ENCODE measurements around the gene PHF19. TPM values are rescaled to one million over a fixed set of nuclear protein-coding genes. Genes with fewer than 3 reads are reported as not detected.

Gene PHF19
- total RNA-seq: 10 to 100 TPM in 2 of 4 donors, 1 to 10 TPM in 2; 9.2 to 12.5 (median 10.8) TPM

- in situ Hi-C loops (cut with MboI; ENCODE audit: low sequenced_read_pairs in 4 of 4) (loop anchor here in 3 of 4 donors (10.0 kb wide), 1 partner anchor 58 kb away; no protein-coding TSS in a partner anchor), intact Hi-C loops (cut with DNase I; ENCODE audit: low total_unique reads) (loop anchor here (2.0 kb wide), 1 partner anchor 60 kb away; no protein-coding TSS in a partner anchor)
- DNase-seq: no peak
Observed at GRCh38 chr9:120876842-120877240, at the start of gene PHF19. PHF19 (minus strand) TSS chr9:120877188; CDS start chr9:120874741, 2,447 bp downstream.

GRCh38 chr9:120926397-120926928, 49.5 kb upstream of the PHF19 start, which contains the start of gene TRAF1:
TRAF1 (minus strand) TSS chr9:120926796; CDS start chr9:120926075, 721 bp downstream.
- ATAC-seq (no peak), DNase-seq (no peak)
- H3K9me3 ChIP-seq: no peaks in the 10 kb centered on the region
- TF ChIP-seq, protein P1, sequence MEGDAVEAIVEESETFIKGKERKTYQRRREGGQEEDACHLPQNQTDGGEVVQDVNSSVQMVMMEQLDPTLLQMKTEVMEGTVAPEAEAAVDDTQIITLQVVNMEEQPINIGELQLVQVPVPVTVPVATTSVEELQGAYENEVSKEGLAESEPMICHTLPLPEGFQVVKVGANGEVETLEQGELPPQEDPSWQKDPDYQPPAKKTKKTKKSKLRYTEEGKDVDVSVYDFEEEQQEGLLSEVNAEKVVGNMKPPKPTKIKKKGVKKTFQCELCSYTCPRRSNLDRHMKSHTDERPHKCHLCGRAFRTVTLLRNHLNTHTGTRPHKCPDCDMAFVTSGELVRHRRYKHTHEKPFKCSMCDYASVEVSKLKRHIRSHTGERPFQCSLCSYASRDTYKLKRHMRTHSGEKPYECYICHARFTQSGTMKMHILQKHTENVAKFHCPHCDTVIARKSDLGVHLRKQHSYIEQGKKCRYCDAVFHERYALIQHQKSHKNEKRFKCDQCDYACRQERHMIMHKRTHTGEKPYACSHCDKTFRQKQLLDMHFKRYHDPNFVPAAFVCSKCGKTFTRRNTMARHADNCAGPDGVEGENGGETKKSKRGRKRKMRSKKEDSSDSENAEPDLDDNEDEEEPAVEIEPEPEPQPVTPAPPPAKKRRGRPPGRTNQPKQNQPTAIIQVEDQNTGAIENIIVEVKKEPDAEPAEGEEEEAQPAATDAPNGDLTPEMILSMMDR (IDR thresholded peaks at IDR 0.05 in 4 of 5, conservative IDR thresholded peaks at IDR 0.05 in 1 of 5): no peak
- TF ChIP-seq POLR2A (IDR thresholded peaks at IDR 0.05): no peak
- intact Hi-C loops (cut with DNase I; ENCODE audit: low total_unique reads): no loop called here
- in situ Hi-C loops (cut with MboI; ENCODE audit: low sequenced_read_pairs in 4 of 4): loop anchor here in 2 of 4 donors (25.0 kb wide), 1 partner anchor 164 kb away; no protein-coding TSS in a partner anchor
- H3K27ac ChIP-seq: peak within 1 kb of the TSS in 1 of 4 donors; percentile 15
- H3K4me3 ChIP-seq: no peak within 1 kb of the TSS
- H3K4me1 ChIP-seq: peaks cover 10% of the 10 kb centered on the region in 2 donors
- no peaks in the 10 kb centered on the region for H3K36me3 ChIP-seq
- no peaks in the 10 kb centered on the region for H3K27me3 ChIP-seq

More at GRCh38 chr9:120876842-120877240, at the start of gene PHF19:
- Histone ChIP-seq H3K36me3 (no peaks in the 10 kb centered on the region), H3K27ac (peak within 1 kb of the TSS; percentile 74 to 87 (median 82)), H3K4me1 (peaks cover 6 to 9% of the 10 kb centered on the region in 2 donors), H3K4me3 (peak within 1 kb of the TSS; percentile 77 to 81 (median 79)), H3K27me3 (peaks cover 0 to 9% (median 6%) of the 10 kb centered on the region in 3 donors), H3K9me3 (no peaks in the 10 kb centered on the region)
- no peak for TF ChIP-seq POLR2A (IDR thresholded peaks at IDR 0.05)
- TF ChIP-seq, protein P1 (IDR thresholded peaks at IDR 0.05 in 4 of 5, conservative IDR thresholded peaks at IDR 0.05 in 1 of 5): no peak
- ATAC-seq: peak; percentile 20 to 21

DNA sequence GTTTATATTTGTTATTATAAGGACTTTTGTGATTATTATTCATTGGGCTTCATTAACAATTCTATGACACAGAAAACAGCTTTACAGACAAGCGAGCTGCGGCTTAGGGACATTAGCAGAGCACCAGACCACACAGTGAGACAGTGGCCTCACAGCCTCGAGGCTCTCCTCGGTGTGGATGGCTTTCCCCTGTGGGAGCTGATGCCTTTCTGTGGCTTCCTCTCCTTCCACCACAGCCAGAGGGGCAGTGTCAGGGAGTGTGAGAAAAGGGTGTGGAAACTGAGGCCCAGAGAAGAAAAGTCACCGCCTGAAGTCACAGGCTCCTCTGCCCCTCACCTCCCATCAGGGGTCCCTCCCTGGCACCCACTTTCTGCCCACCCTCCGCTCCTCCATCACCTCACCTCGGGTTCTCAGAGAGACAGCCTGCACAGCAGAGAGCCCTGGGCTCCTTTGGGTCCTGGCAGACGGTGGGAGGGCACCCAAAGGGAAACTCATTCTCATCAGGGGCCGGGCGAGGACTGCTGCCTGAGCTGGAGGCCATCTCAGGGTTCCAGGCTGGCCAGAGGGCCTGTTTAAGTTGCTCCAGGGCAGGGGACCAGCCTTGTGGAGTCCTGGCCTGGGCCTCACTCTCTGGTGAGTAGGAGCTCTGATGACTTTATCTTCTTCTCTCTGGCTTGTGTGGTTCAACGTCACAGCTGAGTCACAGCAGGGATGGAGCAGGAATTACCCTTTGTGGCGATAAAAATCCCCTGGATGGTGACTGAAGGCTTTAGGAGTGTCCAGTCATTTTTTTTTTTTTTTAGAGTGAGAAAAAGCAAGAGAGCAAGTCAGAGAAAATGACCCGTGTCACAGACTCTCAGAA, 48.8 kb upstream of the PHF19 start:
- in situ Hi-C loops (cut with MboI; ENCODE audit: low sequenced_read_pairs in 4 of 4) (loop anchor here in 2 of 4 donors (25.0 kb wide), 1 partner anchor 163 kb away; no protein-coding TSS in a partner anchor), intact Hi-C loops (cut with DNase I; ENCODE audit: low total_unique reads) (no loop called here)
- ATAC-seq (no peak), DNase-seq (no peak)
- Histone ChIP-seq H3K27ac (peak overlapping the region in 1 of 4 donors; percentile 15), H3K36me3 (no peaks in the 10 kb centered on the region), H3K27me3 (no peaks in the 10 kb centered on the region), H3K9me3 (no peaks in the 10 kb centered on the region), H3K4me1 (peaks cover 3 to 10% of the 10 kb centered on the region in 2 donors), H3K4me3 (no peak overlapping the region)
- TF ChIP-seq, protein P1 (IDR thresholded peaks at IDR 0.05 in 4 of 5, conservative IDR thresholded peaks at IDR 0.05 in 1 of 5): no peak
- TF ChIP-seq POLR2A (IDR thresholded peaks at IDR 0.05): no peak

DNA sequence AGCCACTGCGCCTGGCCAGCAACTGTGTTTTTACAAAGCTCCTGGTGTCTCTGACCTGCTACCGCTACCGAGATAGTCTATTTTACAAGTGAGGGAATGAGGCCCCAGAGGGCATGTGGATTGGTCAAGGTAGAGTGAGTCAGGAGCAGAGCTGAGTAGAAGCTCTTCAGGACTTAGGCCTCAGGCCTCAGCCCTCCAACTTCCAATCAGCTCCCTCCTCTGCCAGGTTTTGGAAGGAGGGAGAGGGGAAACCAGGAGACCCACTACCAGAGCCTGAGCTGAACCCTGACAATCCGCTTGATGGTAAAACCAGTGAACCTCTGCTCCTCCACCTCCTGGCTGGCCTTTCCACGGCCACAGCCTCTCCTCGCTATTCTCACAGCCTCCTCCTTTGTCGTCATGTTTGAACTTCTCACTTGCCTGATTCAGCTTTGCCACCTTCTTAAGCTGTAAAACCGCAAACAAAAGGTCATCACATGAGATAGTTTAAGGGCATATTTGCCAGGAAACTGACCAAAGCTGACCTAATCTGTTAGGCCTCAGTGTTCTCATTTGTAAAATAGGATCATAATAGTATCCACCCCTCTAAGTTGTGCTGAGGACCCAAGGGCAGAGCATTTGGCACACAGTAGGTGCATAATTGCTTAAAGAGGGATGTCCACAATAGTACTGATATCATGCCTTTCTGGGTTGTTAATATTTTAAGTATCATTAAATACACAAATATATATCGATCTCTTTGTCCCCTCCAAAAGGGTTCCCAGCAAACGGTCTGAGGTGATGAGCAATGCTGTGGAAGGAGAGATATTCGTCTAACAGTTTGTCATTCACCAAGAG, 47.9 kb upstream of the PHF19 start:
- no peaks in the 10 kb centered on the region for H3K27me3 ChIP-seq
- H3K9me3 ChIP-seq: no peaks in the 10 kb centered on the region
- no peaks in the 10 kb centered on the region for H3K36me3 ChIP-seq
- TF ChIP-seq, protein P1 (IDR thresholded peaks at IDR 0.05 in 4 of 5, conservative IDR thresholded peaks at IDR 0.05 in 1 of 5): no peak
- TF ChIP-seq POLR2A (IDR thresholded peaks at IDR 0.05): no peak
- peak overlapping the region in 1 of 4 donors; percentile 15 for H3K27ac ChIP-seq
- in situ Hi-C loops (cut with MboI; ENCODE audit: low sequenced_read_pairs in 4 of 4): loop anchor here in 2 of 4 donors (25.0 kb wide), 1 partner anchor 163 kb away; no protein-coding TSS in a partner anchor
- ATAC-seq (no peak), DNase-seq (no peak)
- intact Hi-C loops (cut with DNase I; ENCODE audit: low total_unique reads): no loop called here
- H3K4me1 ChIP-seq: peaks cover 8 to 11% of the 10 kb centered on the region in 2 donors
- H3K4me3 ChIP-seq: no peak overlapping the region
